ENCODE results near the gene NR4A3.

Gene NR4A3

DNA sequence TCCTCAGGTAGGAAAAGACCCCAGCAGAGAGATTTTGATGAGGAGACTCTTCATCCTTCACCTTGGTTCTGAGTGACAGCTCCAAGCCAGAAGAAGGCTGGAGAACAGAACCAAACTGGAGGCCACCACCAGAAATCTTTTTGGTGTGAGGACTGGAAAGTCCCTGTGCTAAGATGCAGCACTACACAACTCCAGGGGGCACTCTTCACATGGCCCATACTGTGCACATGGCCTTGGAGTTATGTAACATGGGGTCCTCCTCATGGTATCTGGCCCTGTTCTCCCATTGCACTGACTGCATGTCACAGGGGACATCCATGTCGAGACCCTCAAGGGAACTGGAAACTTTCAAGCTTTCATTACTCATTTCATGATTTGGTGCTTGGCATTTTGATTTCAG lies 67.4 kb downstream of the NR4A3 start:
- no peaks in the 10 kb centered on the region for H3K79me2 ChIP-seq (ENCODE audit: insufficient read depth, low read length)
- no peaks in the 10 kb centered on the region for H3F3A ChIP-seq (ENCODE audit: low read depth)
- no peak overlapping the region for H2AFZ ChIP-seq (ENCODE audit: low read length)
- H4K20me1 ChIP-seq (ENCODE audit: insufficient read depth, low read length, poor library complexity, severe bottlenecking) = no peaks in the 10 kb centered on the region
- no peak overlapping the region for H3K9ac ChIP-seq (ENCODE audit: low read depth, low read length, poor library complexity, severe bottlenecking)
- no peaks in the 10 kb centered on the region for H3K9me2 ChIP-seq (replicated peaks; ENCODE audit: low read depth, low read length)
- TF ChIP-seq, protein P1, sequence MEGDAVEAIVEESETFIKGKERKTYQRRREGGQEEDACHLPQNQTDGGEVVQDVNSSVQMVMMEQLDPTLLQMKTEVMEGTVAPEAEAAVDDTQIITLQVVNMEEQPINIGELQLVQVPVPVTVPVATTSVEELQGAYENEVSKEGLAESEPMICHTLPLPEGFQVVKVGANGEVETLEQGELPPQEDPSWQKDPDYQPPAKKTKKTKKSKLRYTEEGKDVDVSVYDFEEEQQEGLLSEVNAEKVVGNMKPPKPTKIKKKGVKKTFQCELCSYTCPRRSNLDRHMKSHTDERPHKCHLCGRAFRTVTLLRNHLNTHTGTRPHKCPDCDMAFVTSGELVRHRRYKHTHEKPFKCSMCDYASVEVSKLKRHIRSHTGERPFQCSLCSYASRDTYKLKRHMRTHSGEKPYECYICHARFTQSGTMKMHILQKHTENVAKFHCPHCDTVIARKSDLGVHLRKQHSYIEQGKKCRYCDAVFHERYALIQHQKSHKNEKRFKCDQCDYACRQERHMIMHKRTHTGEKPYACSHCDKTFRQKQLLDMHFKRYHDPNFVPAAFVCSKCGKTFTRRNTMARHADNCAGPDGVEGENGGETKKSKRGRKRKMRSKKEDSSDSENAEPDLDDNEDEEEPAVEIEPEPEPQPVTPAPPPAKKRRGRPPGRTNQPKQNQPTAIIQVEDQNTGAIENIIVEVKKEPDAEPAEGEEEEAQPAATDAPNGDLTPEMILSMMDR (conservative IDR thresholded peaks at IDR 0.05; ENCODE audit: low read length) = peak; percentile 23; the same call in 1 of the 2 replicates
- TF ChIP-seq EZH2phosphoT487 (IDR thresholded peaks at IDR 0.05; ENCODE audit: borderline replicate concordance) = no peak
- no peaks in the 10 kb centered on the region for H3K27me3 ChIP-seq (ENCODE audit: insufficient read depth, low read length, poor library complexity, severe bottlenecking)
- H3K9me3 ChIP-seq (ENCODE audit: insufficient read depth, low read depth, low read length) = no peaks in the 10 kb centered on the region
- no peak overlapping the region for H3K4me2 ChIP-seq (ENCODE audit: low read depth, low read length, poor library complexity, severe bottlenecking)
- no peaks in the 10 kb centered on the region for H3K36me3 ChIP-seq (ENCODE audit: insufficient read depth, low read length)
- peaks cover 14% of the 10 kb centered on the region for H3K4me1 ChIP-seq (ENCODE audit: insufficient read depth, low read length, poor library complexity, severe bottlenecking)
- H3K4me3 ChIP-seq (ENCODE audit: low read length, poor library complexity, severe bottlenecking) = no peak overlapping the region

DNA sequence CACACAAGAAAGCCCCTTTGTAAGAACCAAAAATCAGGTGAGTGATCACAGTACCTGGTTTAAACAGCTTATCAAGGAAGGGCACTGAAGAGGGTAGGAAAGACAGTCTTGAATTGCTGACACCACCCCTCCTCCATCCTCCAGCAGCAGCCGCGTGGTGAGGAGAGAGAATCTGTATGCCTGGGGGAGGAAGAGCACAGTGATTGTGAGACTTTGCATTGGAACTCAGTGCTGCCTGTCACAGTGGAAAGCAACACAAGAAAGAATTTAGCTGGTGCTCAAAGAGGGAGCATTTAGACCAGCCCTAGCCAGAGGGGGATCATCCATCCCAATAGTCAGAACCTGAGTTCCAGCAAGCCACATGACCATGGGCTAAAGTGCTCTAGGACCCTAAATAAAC lies 73.1 kb downstream of the NR4A3 start:
- no peaks in the 10 kb centered on the region for H3K79me2 ChIP-seq (ENCODE audit: insufficient read depth, low read length)
- no peak overlapping the region for H3K4me2 ChIP-seq (ENCODE audit: low read depth, low read length, poor library complexity, severe bottlenecking)
- H3K27me3 ChIP-seq (ENCODE audit: insufficient read depth, low read length, poor library complexity, severe bottlenecking) = no peaks in the 10 kb centered on the region
- no peaks in the 10 kb centered on the region for H3K9me2 ChIP-seq (replicated peaks; ENCODE audit: low read depth, low read length)
- no peak for TF ChIP-seq EZH2phosphoT487 (IDR thresholded peaks at IDR 0.05; ENCODE audit: borderline replicate concordance)
- TF ChIP-seq, protein P1 (conservative IDR thresholded peaks at IDR 0.05; ENCODE audit: low read length) = no peak
- H3K4me1 ChIP-seq (ENCODE audit: insufficient read depth, low read length, poor library complexity, severe bottlenecking) = no peaks in the 10 kb centered on the region
- no peaks in the 10 kb centered on the region for H4K20me1 ChIP-seq (ENCODE audit: insufficient read depth, low read length, poor library complexity, severe bottlenecking)
- H3F3A ChIP-seq (ENCODE audit: low read depth) = no peaks in the 10 kb centered on the region
- no peaks in the 10 kb centered on the region for H3K36me3 ChIP-seq (ENCODE audit: insufficient read depth, low read length)
- no peak overlapping the region for H3K4me3 ChIP-seq (ENCODE audit: low read length, poor library complexity, severe bottlenecking)
- no peaks in the 10 kb centered on the region for H3K9me3 ChIP-seq (ENCODE audit: insufficient read depth, low read depth, low read length)
- no peak overlapping the region for H3K9ac ChIP-seq (ENCODE audit: low read depth, low read length, poor library complexity, severe bottlenecking)
- H2AFZ ChIP-seq (ENCODE audit: low read length) = 0 out of 2 replicates have a peak overlapping the region, but pooled peaks have one; percentile 20

DNA sequence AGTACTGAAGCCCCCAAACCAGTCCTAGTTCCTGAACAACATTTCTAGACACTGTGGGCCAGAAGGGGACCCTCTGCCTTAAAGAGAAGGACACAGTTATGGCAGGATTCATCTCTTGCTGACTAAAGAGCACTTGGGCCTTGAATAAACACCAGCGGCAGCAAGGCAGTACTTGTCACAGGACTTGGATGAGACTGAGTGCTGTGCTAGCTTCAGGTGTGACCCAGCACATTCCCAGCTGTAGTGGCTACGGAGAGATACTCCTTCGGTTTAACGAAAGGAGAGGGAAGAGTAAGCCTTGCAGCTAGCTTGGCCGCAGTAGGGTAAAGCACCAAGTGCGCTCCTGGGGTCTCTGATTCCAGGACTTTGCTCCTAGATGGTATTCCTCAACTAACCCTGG lies 73.8 kb downstream of the NR4A3 start:
- TF ChIP-seq, protein P1 (conservative IDR thresholded peaks at IDR 0.05; ENCODE audit: low read length) = no peak
- no peak for TF ChIP-seq EZH2phosphoT487 (IDR thresholded peaks at IDR 0.05; ENCODE audit: borderline replicate concordance)
- Histone ChIP-seq H3K4me1 (ENCODE audit: insufficient read depth, low read length, poor library complexity, severe bottlenecking) (no peaks in the 10 kb centered on the region), H3K9me2 (replicated peaks; ENCODE audit: low read depth, low read length) (no peaks in the 10 kb centered on the region), H3K36me3 (ENCODE audit: insufficient read depth, low read length) (no peaks in the 10 kb centered on the region), H3K9ac (ENCODE audit: low read depth, low read length, poor library complexity, severe bottlenecking) (no peak overlapping the region), H3F3A (ENCODE audit: low read depth) (no peaks in the 10 kb centered on the region), H4K20me1 (ENCODE audit: insufficient read depth, low read length, poor library complexity, severe bottlenecking) (no peaks in the 10 kb centered on the region), H3K9me3 (ENCODE audit: insufficient read depth, low read depth, low read length) (no peaks in the 10 kb centered on the region), H3K4me2 (ENCODE audit: low read depth, low read length, poor library complexity, severe bottlenecking) (no peak overlapping the region), H3K4me3 (ENCODE audit: low read length, poor library complexity, severe bottlenecking) (no peak overlapping the region), H3K27me3 (ENCODE audit: insufficient read depth, low read length, poor library complexity, severe bottlenecking) (no peaks in the 10 kb centered on the region), H2AFZ (ENCODE audit: low read length) (no peak overlapping the region), H3K79me2 (ENCODE audit: insufficient read depth, low read length) (no peaks in the 10 kb centered on the region)

All from Loucy (cell line).